Stimulated activated CD4-positive, alpha-beta T cell treated with anti-CD3 and anti-CD28 coated beads, Interleukin-4, amount 100 ng/mL, for 48 hours (primary cell): ENCODE data around the gene KCNQ4.

Experiments used
- DNase-seq, 2 donors: peaks; one replicate each; pipeline ENCODE4 v3.0.0-alpha.2; 2020; ENCODE audit warnings: low read depth in 2 of 2

KCNQ4 gene

GRCh38 chr1:40754201-40754600 lies 29.4 kb upstream of the KCNQ4 start:
- DNase-seq = no peak

GRCh38 chr1:40755067-40755466 lies 28.5 kb upstream of the KCNQ4 start:
- no peak for DNase-seq

- DNase-seq = no peak
Observed at GRCh38 chr1:40756523-40756922, 27.1 kb upstream of the KCNQ4 start.

- no peak for DNase-seq
Observed at GRCh38 chr1:40757084-40757483, 26.5 kb upstream of the KCNQ4 start.

- no peak for DNase-seq
Observed at GRCh38 chr1:40758004-40758403, 25.6 kb upstream of the KCNQ4 start.

- DNase-seq = no peak
Observed at GRCh38 chr1:40758578-40759343, 24.8 kb upstream of the KCNQ4 start.

- no peak for DNase-seq
Observed at GRCh38 chr1:40760984-40761383, 22.6 kb upstream of the KCNQ4 start.

GRCh38 chr1:40762144-40762923 lies 21.3 kb upstream of the KCNQ4 start:
- no peak for DNase-seq

- no peak for DNase-seq
Observed at GRCh38 chr1:40763742-40764532, 19.6 kb upstream of the KCNQ4 start.

GRCh38 chr1:40764981-40765380 lies 18.6 kb upstream of the KCNQ4 start:
- no peak for DNase-seq

- no peak for DNase-seq
Observed at GRCh38 chr1:40766017-40766416, 17.6 kb upstream of the KCNQ4 start.

GRCh38 chr1:40766560-40766959 lies 17.0 kb upstream of the KCNQ4 start:
- no peak for DNase-seq

GRCh38 chr1:40768146-40768990 lies 15.2 kb upstream of the KCNQ4 start:
- DNase-seq = no peak

GRCh38 chr1:40769815-40770214 lies 13.8 kb upstream of the KCNQ4 start:
- DNase-seq = no peak

- DNase-seq = no peak
Observed at GRCh38 chr1:40770296-40771070, 13.1 kb upstream of the KCNQ4 start.

- no peak for DNase-seq
Observed at GRCh38 chr1:40772146-40772955, 11.2 kb upstream of the KCNQ4 start.

- no peak for DNase-seq
Observed at GRCh38 chr1:40773748-40774265, 9.8 kb upstream of the KCNQ4 start.

- DNase-seq = peak; percentile 58
Observed at GRCh38 chr1:40774266-40774998, 9.2 kb upstream of the KCNQ4 start.
